ENCODE measurements around the gene ADGRG3.

- TF ChIP-seq CTCF (conservative IDR thresholded peaks at IDR 0.05) (peak; percentile 75), EZH2 (IDR thresholded peaks at IDR 0.05; ENCODE audit: low read depth) (no peak)
Measured at GRCh38 chr16:57720142-57720575, 52.1 kb downstream of the ADGRG3 start.

All from PC-9 (cell line).